ENCODE data around the gene CTU2.

CTU2 gene

DNA sequence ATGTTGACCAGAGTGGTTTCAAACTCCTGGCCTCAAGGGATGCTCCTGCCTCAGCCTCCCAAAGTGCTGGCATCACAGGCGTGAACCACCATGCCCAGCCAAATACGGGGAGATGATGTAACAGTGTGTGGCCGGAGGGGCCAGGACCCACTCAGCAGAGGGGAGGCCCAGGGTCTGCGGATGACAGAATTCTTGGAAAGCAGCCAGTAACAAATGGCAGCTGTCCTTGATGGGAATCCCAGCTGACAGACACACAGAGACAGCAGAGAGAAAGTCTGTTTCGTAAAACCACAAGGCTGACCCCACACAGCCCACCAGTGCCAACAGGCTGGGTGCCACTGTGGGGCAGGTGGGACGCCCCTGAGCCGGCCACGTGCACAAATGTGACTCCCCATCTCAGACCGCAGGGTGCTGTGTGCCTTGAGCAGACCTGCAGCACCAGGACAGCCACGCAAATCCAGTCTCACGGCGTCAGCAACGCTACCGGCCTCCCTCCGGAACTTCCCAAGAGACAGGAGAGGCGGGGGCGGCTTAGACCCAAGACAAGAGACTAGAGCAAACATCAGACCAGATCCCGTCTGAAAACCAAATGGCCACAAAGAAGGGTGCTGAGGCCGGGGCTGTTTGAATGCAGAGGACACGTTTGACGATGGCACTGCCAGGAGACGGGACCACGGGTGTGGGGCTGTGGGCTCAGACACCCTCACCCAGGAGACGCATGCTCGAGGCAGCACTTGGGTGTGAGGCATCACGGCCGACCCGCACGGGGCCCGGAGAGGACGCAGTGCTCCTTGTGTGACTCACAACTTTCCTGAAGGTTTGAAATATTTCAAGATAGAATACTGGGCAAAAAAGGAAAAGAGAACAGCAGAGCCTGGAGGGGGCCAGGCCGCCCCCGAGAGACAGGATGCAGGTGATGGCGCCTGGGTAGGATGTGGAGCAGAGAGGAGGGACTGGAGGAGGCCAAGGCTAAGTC, 24.6 kb downstream of the CTU2 start:
- DNase-seq (ENCODE audit: low spot score) = no peak

DNA sequence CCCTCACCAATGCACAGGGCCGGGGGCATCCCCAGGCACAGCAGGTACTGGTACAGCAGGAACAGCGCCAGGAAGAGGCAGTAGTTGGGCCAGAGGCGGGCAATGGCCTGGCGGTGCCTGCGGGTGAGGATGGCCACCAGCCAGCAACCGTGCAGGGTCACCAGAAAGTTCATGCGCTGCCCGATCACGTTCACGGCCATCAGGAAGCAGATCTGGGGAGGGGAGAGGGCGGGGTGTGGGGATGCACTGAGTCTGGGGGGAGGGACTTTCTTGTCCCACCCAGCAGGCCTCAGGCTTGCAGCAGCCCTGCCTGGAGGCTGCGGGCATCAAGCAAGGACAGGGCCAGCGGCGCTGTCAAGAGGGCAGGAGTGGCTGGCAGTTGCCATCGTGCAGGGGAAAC, 25.4 kb downstream of the CTU2 start:
- peak; percentile 52 for DNase-seq (ENCODE audit: low spot score)

DNA sequence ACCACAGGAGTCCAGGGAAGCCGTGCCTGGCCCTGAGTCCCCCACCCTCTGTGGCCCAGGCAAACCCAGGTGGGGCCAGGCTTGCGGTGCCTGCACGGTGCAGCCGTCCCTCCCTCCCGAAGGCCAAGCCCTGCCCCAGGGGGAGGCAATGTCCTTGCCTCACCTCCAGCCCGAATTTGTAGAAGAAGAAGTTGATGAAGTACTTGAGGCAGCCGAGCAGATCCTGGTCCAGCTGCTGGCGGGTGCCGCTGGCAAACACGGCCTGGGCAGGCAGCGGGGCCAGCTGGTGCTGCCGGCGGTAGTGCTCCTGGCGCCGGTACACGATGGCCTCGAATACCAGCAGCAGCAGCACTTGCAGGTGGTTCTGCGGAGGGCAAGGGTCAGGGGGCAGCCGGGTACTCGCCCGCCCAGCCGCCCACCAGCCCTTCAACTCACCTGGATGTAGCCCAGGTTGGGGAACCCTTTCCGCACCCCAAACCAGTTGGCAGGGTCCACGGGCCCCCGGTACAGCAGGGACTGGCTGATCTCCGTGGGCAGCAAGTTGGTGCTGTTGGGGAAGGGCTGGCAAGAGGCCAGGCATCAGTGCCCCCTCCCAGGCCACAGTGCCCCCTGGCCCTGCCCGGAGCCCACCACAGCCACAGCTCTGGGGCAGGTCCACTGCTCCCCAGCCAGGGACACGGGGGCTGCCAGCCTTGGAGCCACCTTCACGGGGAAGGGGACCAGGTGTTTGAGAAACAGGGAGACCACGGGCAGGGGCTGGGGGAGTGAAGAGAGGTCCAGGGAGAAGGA, 26.1 kb downstream of the CTU2 start:
- DNase-seq (ENCODE audit: low spot score) = no peak

DNA sequence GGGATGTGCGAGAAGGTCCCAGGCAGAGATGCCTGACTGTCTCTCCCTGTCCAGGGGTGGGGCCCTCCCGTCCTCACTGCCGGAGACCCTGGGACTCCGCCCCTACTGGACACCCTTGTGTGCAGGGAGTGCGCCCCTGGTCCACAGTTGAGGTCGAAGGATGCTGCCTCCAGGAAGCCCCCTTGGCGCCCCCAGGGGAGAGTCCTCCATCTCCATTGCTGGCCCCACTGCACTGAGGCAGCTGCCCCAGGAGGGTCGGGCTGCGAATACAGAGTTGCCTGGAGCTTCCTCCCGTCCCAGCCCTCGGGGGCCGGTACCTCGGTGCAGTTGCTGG, 26.6 kb downstream of the CTU2 start:
- DNase-seq (ENCODE audit: low spot score) = no peak

DNA sequence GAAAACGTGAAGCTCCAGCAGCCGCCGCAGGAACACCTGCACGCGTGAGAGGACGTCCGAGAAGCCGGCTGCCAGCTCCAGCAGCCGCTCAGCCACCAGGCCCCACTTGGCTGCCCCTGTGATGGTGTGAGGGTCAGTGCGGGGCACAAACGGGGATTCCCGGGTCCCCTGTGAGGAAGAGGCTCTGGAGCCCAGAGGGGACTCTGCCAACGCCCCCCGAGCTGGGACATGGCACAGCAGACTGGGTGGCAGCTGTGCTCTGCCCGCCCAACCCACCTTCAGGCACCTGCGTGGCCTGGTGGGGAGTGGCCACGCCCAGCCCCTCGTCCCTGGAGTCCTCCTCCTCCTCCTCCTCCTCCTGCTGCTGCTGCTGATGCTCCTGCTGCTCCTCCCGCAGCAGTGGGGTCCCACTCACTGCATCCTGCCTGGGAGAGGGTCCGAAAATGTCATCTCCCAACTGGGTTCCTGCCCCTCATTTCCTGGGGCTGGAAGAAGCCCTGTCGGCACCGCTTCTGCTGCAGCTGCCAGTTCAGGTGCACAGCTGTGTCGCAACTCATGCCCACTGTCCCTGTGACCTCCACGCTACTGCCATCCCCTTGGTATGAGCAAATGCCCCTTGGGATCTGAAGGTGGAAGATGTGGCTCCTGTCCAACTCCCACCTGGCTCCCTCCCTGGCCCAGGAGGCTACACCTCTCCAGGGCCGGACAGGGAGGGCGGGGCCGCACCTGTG, 27.5 kb downstream of the CTU2 start:
- DNase-seq (ENCODE audit: low spot score) = no peak

DNA sequence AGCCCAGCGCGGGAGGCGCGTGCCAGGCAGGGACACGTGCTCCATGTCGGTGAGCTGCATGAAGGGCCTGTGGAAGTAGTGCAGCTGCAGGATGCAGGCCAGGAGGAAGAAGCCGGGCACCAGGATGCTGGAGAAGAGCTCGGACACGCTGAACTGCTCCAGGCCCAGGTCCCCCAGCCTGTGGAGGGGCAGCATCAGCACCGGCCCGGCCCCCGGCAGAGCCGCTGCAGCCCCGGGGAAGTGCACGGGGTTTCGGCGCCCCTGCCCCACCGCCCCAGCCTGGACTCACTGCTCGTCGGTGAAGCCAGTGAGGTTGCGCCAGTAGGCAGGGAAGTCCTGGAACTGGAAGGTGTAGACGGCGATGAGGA, 28.0 kb downstream of the CTU2 start:
- DNase-seq (ENCODE audit: low spot score) = no peak

DNA sequence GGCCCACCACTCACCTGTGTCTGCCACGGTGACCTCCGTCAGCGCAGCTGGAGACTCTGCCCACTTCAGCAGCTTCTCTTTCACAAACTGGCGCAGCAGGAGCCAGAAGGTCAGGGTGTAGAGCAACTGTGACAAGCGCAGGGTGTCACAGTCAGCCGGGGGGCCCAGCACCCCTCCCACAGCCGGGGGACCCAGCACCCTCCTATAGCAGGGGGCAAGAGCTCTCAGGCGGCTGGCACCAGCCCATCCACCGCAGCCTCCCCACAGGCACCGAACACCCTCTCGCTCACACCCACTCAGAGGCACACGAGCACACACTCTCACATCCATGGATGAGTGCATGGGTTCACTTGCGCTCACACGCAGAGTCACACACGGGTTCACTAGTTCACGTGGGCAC, 28.8 kb downstream of the CTU2 start:
- no peak for DNase-seq (ENCODE audit: low spot score)

DNA sequence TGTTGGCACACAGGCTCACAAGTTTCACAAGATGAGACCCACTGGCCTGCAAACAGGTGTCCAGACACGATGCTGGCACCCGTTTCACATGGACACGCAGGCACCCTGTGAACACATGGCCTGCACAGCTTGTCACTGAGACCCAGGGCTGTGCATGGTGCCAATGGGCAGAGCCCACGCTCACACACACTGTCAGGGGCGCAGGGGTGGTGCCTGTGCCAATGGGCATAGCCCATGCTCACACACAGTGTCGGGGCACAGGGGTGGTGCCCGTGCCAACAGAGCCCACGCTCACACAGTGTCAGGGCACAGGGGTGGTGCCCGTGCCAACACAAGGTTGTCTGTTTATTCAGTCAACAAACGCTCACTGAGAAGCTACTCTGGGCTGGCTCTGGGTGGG, 29.3 kb downstream of the CTU2 start:
- DNase-seq (ENCODE audit: low spot score) = no peak

DNA sequence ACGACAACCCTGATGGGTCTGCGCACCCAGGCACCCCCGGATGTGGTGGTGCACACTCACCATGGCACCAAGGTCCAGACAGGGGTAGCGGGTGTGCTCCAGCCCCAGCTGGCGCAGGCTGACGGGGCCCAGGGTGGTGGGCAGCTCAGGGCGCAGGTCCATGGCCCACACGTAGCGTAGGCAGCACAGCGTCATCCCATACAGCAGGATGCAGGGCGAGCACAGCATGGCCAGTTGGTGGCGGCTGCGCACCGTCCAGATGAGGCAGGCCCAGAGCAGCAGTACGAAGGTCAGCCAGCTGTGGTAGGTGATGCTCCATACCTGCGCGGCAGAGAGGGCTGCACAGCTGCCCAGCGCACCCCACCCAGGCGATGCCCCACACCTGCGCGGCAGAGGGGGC, 29.8 kb downstream of the CTU2 start:
- no peak for DNase-seq (ENCODE audit: low spot score)

DNA sequence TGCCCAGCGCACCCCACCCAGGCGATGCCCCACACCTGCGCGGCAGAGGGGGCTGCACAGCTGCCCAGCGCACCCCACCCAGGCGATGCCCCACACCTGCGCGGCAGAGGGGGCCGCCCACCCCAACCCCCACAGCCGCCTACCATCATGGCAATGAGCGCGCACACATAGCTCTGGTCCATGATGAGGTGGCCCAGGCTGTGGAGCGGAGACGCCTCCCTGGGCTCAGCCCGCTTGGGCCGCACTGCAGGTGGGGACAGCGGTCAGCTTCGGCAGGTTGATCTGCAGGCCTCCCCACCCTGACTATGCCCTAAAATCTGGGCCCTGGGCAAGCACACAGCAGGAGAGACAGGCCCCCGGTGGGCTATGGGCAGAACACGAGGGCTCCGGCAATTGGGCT, 30.2 kb downstream of the CTU2 start:
- no peak for DNase-seq (ENCODE audit: low spot score)

DNA sequence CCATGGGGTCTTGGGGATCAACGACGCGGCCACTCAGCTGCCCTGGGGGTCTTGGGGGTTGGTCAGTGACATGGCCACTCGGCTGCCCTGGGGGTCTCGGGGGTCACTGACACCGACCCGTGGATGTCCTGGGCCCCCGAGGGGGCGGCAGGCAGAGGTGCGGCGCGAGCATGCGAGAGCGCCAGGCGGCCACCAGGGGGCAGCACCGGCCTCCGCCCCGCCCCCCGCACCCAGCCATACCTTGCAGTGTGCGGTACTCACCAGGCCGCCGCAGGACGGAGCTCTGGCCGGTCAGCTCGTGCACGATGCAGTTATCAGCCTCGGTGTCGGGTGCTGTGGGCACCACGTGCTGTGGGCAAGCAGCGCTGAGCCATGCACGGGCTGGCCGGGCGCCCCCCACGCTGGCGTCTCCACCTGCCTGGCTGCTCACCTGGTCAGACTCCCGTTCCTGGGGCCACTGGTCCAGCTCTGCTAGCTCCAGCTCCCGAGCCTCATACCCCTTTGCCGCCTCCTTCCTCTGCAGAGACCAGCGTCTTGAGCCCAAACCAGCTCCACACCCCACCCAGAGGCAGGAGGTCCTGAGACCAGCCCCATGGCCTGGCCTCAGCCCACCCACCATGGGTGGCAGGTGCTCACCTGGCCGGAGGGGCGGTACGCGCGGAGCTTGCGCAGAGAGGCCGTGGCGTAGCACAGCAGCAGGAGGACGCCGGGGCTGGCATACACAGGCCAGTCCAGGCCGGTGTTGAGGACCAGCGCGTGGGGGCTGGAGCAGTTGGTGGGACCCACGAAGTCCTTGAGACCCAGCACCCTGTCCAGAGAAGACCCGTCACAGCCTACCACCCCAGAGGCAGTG, 31.2 kb downstream of the CTU2 start:
- peak; percentile 80 for DNase-seq (ENCODE audit: low spot score)

DNA sequence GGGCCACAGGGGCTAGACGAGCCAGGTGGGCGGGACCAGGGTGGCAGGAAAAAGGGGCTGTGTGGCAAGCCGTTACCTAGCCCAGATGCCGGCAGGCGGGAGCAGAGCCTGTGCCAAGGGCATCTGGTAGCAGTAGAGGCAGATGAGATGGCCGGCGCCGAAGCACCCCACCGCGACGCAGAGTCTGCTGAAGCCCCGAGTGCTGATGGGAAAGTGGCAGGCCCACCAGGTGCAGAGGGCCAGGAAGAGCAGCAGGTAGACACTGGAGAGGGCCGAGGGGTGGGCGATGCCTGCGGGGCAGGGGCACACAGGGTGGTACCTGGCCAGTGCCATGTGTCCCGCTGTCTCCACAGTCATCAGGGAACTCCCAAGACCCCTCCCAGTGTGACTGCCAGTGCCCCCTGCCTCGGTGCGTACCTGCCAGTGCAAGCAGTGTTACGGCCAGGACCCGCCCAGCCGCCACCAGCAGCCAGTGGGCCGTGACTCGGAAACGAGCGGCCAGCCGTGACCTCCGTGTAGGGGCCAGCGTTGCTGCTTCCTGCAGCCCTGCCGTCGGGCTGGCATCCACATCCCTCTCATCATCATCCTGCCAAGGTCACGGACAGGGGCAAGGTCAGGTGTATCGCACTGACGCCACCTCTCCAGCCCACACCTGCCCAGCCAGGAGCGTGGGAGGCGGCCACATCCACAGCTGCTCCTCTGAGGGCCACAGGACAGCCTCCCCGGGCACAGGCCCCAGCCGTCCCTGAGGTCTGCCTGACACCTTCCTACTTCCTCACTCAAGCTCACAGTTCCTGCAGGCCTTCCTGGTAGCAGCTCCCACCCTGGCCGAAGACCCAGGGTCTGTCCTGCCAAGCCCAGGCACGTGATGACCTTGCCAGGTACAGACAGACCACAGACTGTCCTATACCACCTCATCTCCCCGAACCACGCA, 32.1 kb downstream of the CTU2 start:
- DNase-seq (ENCODE audit: low spot score) = no peak

DNA sequence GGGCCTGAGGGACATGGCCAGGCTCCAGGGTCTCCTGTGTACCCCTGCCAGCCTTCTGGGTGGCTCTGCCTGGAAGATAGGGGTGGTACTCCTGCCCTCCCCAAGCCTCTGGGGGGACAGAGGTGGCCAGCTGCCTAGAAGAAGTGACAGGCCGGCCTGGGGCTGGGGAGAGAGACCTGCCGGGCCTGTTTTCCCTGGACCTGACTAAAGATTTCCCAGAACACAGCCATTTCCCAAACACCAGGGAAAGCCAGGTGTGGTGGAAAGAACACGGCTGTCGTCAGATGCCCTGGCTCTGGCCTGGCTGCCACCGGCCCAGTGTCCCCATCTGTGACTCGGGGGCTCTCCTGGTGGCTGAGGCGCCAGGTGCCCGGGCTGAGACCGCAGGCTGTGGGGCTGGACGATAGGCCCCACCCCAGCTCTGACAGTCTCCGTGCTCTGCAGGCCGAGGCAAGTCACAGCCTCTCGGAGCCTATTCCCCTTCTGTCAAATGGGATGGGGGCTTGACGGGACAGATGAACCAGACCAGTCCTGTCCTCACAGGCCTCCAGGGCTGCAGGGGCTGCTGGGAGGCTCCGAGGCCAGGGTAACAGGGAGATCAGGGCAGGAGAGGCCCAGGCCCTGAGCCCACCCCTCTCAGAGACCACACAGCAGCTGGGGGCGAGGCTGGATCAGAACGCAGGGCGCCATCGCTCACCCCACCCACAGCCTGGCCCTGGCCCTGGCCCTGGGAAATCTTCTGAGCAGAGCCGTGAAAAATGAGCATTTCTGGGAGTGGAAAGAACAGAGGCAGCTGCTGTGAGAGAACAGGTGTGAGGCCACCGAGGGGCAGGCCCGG, 33.1 kb downstream of the CTU2 start:
- DNase-seq (ENCODE audit: low spot score) = no peak

DNA sequence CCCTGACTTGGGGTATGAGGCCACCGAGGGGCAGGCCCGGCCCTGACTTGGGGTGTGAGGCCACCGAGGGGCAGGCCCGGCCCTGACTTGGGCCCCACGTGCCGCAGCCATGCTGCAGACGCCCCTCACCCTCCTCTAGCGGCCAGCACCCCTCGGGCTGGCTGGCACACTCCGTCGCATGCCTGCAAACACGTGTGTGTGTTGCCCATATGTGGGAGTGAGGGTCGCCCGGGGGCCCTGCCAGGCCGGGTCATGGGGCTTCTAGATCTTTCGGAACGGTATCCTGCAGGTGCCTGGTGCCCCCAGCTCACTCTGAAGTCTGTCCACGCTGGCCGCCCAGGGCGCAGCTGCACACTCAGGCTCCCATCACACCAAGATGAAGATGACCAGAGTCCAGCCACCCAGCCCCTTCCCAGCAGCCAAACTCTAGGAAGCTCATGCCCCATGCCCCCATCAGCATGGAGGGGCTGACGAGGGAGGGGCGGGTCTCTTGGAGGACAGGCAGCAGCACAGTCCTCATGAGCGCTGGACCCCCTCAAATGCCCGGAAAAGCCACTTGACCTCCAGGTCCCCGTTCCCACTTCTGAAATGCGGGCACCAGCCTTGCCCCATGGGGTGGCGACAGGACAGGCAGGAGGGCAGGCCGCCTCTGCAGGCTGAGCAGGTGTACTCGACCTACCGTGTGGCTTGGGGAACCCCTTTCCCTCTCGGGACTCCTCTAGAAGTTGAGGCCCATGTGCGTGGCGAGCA, 33.8 kb downstream of the CTU2 start:
- DNase-seq (ENCODE audit: low spot score) = no peak

DNA sequence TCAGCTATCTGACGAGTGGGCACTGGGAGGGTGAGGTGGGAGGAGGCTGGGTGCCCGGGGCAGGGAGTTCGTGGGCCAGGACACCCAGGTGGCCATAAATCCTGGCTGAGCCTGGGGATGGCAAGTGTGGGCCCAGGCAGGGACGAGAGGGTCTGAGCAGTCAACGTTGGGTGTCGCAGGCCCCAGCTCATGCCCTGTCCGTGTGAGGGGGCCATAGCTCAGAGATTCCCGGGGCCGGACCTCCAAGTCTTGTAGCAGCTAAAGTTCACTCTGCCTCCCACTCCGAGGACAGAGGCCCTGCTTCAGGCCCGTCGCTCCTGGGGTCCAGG, 34.4 kb downstream of the CTU2 start:
- DNase-seq (ENCODE audit: low spot score) = no peak

DNA sequence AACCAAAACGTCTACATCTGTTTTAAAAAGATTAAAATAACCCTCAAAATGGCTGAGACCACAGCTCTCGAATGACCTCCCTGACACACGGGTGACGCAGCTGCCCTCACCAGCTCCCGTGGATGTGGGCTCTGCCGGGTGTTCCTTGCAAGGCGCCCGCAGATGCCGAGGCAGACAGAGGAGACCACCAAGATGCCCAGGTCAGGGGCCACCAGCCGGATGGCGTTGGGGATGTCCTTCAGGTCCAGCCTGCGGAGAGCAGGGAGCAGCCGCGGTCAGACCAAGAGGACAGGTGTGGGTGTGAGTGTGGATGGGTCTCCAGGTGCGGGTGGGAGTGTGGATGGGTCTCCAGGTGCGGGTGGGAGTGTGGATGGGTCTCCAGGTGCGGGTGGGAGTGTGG, 35.1 kb downstream of the CTU2 start:
- DNase-seq (ENCODE audit: low spot score) = no peak

DNA sequence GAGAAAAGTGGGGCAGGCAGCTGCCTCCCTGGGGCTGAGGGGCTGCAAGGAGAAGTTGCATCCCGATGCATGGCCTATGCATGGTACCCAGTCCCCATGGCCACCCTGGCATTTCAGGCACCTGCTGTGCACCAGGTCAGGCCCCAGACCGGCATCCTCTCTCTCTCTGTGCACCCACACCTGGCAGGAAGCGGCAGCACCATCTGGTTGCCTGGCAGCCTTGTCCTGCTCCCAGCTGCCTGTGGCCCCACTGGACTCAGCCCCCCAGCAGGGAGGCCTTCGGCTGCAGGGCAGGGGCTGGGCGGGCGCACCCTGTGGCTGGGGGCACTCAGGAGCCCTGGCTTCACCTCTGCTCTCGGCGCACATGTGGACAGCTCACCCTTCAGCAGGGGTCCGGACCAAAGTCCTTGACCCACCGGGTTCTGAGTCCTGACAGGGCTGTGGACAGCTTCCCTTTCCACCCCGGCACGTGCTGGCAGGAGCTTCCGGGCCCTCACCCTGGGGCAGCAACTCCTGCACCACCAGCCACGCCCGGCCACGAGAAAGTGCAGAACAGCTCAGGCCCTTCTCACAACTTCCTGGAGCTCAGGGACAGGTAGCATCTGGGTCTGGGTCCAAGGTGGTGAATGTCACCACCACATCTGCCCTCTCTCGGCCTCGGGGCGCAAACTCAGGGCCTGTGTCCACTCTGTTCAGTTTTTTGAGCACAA, 36.7 kb downstream of the CTU2 start:
- DNase-seq (ENCODE audit: low spot score) = no peak

Data from germinal center (tissue), 1 donor.